Stimulated activated memory B cell treated with anti-CD40 and anti-IgM and Interleukin-4, amounts not matched to agents 10 μg/mL and 1 μg/mL and 100 μg/mL, for 72 hours (primary cell): ENCODE results near the gene OSBPL7.

Source experiments
- ATAC-seq: fragments of 150-1000 bp; cut with Tn5 transposase; 2 replicates; pipeline ENCODE4 v1.10.0; 2021
- H3K27ac Mint-ChIP-seq: one replicate; pipeline ENCODE4 v1.8.0; 2022; ENCODE audit warnings: mild to moderate bottlenecking, mixed read lengths
- H3K27me3 Mint-ChIP-seq: one replicate; pipeline ENCODE4 v1.8.0; 2022; ENCODE audit warnings: mixed read lengths
- H3K36me3 Mint-ChIP-seq: one replicate; pipeline ENCODE4 v1.8.0; 2022; ENCODE audit warnings: mixed read lengths
- H3K4me1 Mint-ChIP-seq: one replicate; pipeline ENCODE4 v1.8.0; 2022; ENCODE audit warnings: mixed read lengths
- H3K4me3 Mint-ChIP-seq: one replicate; pipeline ENCODE4 v1.8.0; 2022; ENCODE audit warnings: mild to moderate bottlenecking, moderate library complexity, mixed read lengths
- H3K9me3 Mint-ChIP-seq: one replicate; pipeline ENCODE4 v1.8.0; 2022; ENCODE audit warnings: mixed read lengths

Gene OSBPL7

DNA sequence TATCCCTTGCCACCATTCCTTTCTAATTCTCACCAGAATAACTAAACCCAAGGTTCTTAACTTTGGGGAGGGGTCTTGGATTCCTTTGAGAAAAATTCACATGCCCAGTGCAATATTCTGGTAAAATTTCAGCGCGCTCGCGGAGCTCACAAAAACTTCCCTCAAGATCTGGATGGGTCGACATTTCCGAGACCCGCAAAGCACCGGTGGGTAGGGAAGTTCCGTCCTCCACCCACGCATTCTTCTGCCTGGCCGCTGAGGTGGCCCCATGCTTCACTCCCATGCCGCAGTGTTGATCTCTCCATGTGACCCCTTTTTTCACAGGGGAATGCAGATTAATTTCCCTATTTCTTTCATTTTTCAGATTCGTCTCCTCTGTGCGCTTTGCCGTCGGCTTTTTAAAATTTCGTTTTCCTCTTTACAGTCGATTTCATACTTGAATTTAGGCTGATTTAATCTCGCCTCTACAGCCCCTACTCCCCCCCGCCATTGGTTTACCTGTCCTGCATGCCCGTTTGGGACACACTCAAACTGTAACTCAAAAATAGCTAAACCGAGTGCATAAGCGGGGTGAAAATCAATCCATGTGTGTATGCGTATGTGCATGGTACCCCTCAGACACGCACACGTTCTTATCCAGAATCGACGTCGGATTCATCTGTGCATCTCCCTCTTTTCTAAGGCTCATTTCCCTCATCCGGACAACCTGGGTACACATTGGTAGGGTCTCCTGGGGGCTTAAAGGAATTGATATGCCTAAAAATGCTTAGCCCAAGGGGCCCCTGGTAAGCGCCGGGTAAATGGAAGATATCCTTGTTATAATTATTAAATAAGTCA is 30.7 kb upstream of the OSBPL7 start:
- Mint-ChIP-seq H3K27me3 (peaks cover 88% of the 10 kb centered on the region), H3K27ac (no peak overlapping the region), H3K9me3 (no peaks in the 10 kb centered on the region), H3K4me3 (peak overlapping the region; percentile 61), H3K4me1 (peaks cover 21% of the 10 kb centered on the region), H3K36me3 (no peaks in the 10 kb centered on the region)
- no peak for ATAC-seq

DNA sequence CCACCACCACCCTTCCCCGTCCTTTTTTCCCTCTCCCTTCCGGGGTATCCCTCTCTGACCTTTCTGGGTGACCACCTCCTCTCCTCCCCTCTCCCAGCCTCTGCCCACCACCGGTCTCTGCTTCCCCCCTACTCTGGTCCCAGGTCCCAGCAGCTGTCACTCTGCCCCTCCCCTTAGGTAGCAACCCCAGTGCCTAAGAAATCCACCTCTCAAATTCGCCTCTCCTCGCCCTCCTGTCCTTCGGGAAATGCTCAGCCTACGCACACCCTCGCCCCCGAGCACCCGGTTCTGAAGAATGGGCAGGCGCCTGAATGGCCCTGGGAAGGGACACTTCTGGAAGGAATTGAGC is 30.1 kb upstream of the OSBPL7 start:
- Mint-ChIP-seq H3K4me3 (peak overlapping the region; percentile 61), H3K27ac (no peak overlapping the region), H3K27me3 (peaks cover 88% of the 10 kb centered on the region), H3K9me3 (no peaks in the 10 kb centered on the region), H3K36me3 (no peaks in the 10 kb centered on the region), H3K4me1 (peaks cover 26% of the 10 kb centered on the region)
- no peak for ATAC-seq

DNA sequence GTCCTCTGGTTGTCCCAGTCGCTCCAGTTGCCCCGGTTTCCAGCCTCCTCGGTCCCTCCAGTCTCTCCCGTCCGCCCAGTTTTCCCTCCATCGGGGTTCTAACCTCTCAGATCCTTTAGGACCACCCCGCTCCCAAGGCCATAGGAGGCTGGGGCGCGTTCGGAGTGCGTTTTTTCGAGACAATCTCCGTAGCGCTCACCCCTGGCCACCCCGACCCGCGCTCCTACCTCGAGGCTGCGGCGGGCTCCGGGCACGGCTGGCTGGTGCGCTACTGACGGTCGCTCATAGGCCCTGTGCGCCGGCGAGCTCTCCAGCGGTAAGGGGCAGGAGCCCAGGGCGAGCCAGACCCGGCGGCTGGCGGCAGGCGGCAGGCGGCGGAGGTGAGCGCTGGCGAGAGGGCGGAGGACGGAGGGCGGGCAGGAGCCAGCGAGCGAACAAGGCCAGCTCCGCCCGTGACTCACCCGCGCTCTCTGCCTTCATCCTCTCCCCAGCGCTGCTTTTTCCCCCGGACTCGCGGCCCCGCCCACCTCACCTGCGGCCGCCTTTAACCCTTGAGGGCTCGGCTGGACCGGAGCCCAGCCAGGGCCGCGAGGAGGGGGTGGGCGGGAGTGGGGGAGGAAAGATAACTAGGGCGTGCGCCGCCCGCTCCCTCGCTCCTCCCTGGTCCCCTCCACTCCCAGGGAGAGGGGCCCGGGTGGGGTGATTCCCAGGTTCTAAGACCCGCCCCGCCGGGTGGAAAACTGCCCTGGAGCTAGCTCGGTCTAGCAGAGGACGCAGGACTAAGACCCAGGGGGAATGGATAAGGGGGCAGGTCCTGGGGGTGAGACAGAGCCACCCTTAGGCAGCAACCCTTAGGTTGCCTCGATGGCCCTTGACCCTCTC is 29.3 kb upstream of the OSBPL7 start, which contains the start of gene SP6:
Gene SP6, minus strand, starts transcription at position 472 of the 882 bp plus-strand sequence. CDS start 2,734 bp downstream, outside the sequence.
- peak within 1 kb of the TSS; percentile 61 for H3K4me3 Mint-ChIP-seq
- no peaks in the 10 kb centered on the region for H3K9me3 Mint-ChIP-seq
- H3K4me1 Mint-ChIP-seq, result peaks cover 31% of the 10 kb centered on the region
- peaks cover 88% of the 10 kb centered on the region for H3K27me3 Mint-ChIP-seq
- peak; percentile 78 for ATAC-seq
- no peak within 1 kb of the TSS for H3K27ac Mint-ChIP-seq
- H3K36me3 Mint-ChIP-seq, result no peaks in the 10 kb centered on the region

DNA sequence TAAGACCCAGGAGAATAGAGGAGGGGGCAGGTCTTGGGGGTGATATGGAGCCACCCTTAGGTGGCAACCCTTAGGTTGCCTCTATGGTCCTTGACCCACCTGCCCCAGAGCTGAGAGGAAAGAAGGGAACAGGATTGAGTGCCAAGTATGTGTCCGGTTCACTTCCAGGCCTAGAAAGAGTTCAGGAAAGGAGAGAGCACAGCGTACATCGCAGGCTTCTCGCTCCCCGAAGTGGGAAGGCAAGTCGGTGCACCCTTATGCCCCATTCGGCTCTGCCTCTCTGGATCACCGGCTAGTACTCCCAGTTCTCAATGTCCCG is 28.7 kb upstream of the OSBPL7 start:
- H3K4me1 Mint-ChIP-seq, result peaks cover 31% of the 10 kb centered on the region
- peak overlapping the region; percentile 45 for H3K4me3 Mint-ChIP-seq
- no peaks in the 10 kb centered on the region for H3K36me3 Mint-ChIP-seq
- ATAC-seq, result no peak
- no peak overlapping the region for H3K27ac Mint-ChIP-seq
- H3K27me3 Mint-ChIP-seq, result peaks cover 88% of the 10 kb centered on the region
- H3K9me3 Mint-ChIP-seq, result no peaks in the 10 kb centered on the region

DNA sequence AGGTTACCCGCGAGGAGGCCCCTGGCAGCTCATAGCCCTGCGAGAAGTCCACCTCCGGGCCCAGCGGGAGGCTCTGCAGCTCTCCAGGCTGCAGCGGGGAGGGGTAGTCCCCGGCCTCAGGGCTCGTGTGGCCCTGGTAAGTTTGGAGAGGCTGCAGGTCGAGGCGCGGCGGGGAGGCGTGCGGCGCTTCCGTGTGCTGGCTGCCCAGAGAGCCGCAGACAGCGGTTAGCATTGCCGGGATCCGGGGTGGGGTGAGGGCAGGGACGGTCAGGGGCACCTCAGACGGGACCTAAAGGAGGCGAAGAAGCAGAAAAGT is 26.6 kb upstream of the OSBPL7 start:
- no peaks in the 10 kb centered on the region for H3K9me3 Mint-ChIP-seq
- H3K4me3 Mint-ChIP-seq, result no peak overlapping the region
- no peaks in the 10 kb centered on the region for H3K36me3 Mint-ChIP-seq
- H3K27me3 Mint-ChIP-seq, result peaks cover 86% of the 10 kb centered on the region
- H3K4me1 Mint-ChIP-seq, result peaks cover 32% of the 10 kb centered on the region
- ATAC-seq, result no peak
- no peak overlapping the region for H3K27ac Mint-ChIP-seq

DNA sequence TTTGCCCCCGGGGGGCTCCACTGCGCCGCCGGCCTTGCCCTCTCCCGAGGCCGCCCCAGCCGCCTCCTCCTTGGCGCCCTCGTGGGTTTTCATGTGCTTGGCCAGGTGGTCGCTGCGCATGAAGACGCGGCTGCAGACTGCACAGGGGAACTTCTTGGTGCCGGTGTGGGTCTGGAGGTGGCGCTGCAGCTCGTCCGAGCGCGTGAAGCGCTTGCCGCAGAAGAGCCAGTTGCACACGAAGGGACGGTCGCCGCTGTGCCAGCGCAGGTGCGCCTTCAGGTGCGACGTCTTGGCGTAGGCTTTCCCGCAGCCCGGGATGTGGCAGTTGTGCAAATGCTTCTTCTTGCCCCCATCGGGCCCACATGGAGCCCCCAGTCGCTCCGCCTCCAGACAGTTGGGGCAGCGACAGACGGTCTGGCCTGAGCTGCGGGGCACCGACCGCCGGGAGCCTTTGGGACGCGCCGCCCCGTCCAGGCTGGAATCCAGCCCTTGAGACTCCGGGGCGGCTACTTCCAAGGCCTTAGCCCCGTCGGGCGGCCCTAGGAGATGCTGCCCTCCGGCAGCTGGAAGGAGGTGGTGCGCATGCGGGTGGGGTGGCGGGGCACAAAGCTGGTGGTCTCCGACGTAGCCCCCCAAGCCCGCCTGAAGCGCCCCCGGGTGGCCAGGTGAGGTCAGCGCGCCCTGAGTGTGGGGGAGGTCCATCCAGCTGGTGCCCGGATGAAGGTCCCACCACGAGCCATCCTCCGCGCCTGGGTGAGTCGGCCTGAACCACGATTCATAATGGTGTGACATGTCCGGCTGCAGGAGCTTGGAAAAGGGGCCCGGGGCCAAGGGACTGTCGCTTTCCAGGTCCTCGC is 26.0 kb upstream of the OSBPL7 start:
- Mint-ChIP-seq H3K36me3 (no peaks in the 10 kb centered on the region), H3K4me3 (no peak overlapping the region), H3K27ac (no peak overlapping the region), H3K9me3 (no peaks in the 10 kb centered on the region), H3K4me1 (peaks cover 36% of the 10 kb centered on the region), H3K27me3 (peaks cover 80% of the 10 kb centered on the region)
- no peak for ATAC-seq

DNA sequence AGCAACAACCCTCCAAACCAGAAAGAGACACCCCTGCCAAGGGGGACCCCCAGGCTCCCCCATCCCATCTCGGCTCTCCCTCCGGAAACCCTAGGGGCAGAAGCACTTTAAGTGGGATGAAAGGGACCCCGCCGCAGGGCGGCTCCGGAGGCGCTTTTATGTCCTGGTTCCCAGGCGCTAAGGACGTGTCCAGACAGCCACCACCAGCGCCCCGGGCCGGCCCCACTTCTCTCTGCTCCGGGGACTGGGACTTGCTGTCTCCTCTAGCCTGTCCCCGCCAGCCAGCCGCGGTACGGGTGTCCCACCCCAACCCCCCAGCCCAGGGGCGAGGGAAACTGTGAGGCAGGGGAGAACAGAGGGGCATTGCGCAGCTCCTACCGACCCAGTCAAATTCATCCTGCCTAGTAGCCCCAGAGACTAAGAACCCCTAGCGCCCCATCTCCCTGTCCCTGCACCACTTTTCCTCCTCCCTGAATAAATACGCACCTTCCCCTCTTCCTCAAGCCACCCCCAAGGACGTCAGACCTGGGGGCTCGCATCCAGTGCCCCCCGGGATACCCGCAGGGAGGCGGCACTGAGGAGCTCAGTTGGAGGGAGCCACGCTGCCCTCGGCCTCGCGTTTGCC is 25.2 kb upstream of the OSBPL7 start:
- ATAC-seq, result no peak
- H3K4me1 Mint-ChIP-seq, result peaks cover 29% of the 10 kb centered on the region
- H3K27ac Mint-ChIP-seq, result no peak overlapping the region
- peaks cover 72% of the 10 kb centered on the region for H3K27me3 Mint-ChIP-seq
- H3K36me3 Mint-ChIP-seq, result no peaks in the 10 kb centered on the region
- H3K9me3 Mint-ChIP-seq, result no peaks in the 10 kb centered on the region
- H3K4me3 Mint-ChIP-seq, result no peak overlapping the region

DNA sequence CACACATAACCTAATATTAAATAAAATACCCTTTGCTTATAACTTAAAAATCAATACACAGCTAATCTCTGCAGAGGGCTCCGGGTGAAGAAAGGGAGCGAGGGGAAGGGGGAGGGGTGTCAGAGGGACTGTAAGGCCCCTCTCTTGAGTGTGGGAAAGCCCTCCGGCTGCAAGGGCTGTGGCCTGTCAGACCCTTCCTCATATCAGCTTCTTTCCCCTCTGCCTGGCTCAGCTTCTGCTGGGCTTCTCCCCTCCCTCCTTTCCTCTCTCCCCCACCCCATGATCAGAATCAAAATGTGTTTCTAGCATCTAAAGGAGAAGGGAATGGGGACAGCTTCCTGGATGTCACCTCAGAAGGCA is 24.1 kb upstream of the OSBPL7 start:
- Mint-ChIP-seq H3K4me3 (no peak overlapping the region), H3K27me3 (peaks cover 64% of the 10 kb centered on the region), H3K36me3 (no peaks in the 10 kb centered on the region), H3K4me1 (peaks cover 31% of the 10 kb centered on the region), H3K27ac (no peak overlapping the region), H3K9me3 (no peaks in the 10 kb centered on the region)
- ATAC-seq, result no peak

DNA sequence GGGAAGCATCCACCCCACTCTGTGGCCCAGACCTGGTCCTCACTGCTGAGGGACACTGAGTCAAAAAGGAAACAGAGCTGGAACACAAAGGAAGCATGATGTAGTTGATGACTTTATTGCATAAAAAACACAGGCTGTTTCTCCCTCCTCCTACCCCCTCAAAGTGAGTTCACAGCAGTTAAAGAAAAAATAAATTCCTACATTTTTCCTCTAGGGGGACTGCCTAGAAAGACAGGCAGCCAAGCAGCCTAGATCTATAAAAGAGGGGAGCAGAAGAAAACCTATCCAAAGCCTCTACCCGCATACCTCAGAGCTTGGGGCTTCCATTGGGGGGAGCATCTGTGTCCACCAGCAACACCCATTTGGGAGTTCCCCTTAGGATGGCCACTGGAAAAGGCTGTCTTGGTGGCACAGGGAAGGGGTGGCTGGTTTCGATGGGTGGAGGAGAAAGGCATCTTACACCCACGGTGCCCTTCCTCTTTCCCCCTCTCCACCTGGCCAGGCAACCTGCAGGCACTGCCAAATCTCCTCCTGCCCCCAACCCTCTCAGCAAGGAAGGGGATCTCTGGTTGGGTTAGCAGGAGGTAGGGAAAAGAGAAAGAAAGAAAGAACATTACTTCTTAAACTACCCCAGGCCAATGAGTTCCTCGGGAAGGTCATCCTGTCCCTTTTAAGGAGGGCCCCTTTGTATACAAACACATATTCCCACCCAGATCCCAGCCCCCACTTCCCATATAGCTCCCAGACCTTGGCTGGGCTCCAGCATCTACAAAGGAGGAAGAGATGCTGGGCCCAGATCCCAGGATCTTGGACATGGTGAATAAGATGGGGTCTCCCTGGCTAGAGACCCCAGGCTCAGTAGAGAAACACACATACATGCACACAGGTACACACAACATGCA is 23.5 kb upstream of the OSBPL7 start:
- Mint-ChIP-seq H3K9me3 (no peaks in the 10 kb centered on the region), H3K36me3 (no peaks in the 10 kb centered on the region), H3K4me3 (no peak overlapping the region), H3K4me1 (peaks cover 31% of the 10 kb centered on the region), H3K27ac (no peak overlapping the region), H3K27me3 (peaks cover 57% of the 10 kb centered on the region)
- ATAC-seq, result no peak

DNA sequence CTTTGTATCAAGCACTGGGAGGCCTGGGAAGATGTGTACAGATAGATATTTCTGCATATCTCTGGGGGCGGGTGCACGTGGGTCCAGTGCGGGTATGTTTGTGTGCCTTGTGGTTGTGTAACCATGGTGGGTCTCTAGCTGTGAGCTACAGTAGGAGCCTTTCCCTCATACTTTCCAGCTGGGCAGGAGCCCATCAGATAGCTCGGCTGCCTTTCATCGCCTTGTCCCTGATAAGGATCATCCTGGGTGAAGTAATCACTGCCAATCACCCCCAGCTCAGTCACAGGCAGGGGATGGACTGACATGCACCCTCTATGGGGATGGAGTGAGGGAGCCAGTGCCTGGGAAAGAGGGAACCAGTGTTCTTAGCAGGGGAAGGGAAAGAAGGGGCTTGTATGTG is 22.6 kb upstream of the OSBPL7 start:
- Mint-ChIP-seq H3K36me3 (no peaks in the 10 kb centered on the region), H3K4me1 (peaks cover 40% of the 10 kb centered on the region), H3K27ac (no peak overlapping the region), H3K27me3 (peaks cover 49% of the 10 kb centered on the region), H3K4me3 (no peak overlapping the region), H3K9me3 (no peaks in the 10 kb centered on the region)
- ATAC-seq, result no peak

DNA sequence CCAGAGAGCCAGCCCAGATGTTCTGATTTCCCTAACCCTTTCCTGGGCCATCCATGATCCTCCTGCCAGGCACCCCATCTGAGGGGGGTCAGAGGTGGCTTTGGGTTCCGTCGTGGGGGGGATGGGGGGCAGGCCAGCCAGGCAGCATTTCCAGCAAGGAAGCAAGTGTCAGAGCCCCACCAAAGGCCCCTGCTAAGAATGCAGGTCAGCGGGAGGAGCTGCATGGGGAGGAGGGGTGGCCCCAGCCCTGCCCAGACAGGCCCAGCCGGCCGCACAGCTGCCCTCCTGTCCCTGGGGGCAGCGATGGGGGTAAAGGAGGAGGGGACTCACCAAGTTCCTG is 21.8 kb upstream of the OSBPL7 start:
- no peak for ATAC-seq
- Mint-ChIP-seq H3K27ac (no peak overlapping the region), H3K27me3 (peaks cover 40% of the 10 kb centered on the region), H3K4me3 (no peak overlapping the region), H3K36me3 (peaks cover 3% of the 10 kb centered on the region), H3K4me1 (peaks cover 43% of the 10 kb centered on the region), H3K9me3 (no peaks in the 10 kb centered on the region)

DNA sequence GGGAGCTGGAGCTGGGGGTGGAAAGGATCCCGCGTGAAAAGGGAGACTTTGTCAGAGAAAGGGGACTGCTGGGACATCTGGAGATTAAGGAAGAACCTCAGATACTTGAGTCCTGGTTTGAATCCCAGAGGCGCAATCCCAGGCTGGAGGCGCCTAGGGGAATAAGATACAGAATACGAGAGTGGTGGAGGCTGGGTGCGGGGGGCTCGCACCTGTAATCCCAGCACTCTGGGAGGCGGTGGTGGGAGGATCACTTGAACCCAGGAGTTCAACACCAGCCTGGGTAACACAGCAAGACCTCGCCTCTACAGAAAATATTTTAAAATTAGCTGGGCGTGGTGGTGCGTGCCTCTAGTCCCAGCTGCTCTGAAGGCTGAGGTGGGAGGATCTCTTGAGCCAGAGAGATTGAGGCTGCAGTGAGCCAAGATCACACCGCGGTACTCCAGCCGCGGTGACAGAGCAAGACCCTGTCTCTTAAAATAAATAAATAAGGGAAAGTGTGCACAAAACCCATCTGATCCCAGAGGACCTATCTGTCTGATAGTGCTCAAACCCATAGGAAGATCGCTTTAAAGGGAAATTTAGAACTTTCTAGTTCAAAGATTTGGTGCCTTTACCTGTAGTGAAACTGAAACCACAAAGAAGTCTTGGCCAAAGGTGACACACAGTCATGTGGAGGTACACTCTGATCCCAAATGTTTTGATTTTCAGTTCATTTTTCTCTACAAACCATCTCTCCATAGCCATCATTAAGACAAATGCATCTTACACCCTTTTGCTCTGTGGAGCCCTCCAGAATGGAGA is 20.1 kb upstream of the OSBPL7 start:
- peaks cover 36% of the 10 kb centered on the region for H3K4me1 Mint-ChIP-seq
- H3K36me3 Mint-ChIP-seq, result peaks cover 17% of the 10 kb centered on the region
- H3K27me3 Mint-ChIP-seq, result peaks cover 29% of the 10 kb centered on the region
- no peak for ATAC-seq
- no peaks in the 10 kb centered on the region for H3K9me3 Mint-ChIP-seq
- H3K27ac Mint-ChIP-seq, result peak overlapping the region; percentile 91
- peak overlapping the region; percentile 97 for H3K4me3 Mint-ChIP-seq

DNA sequence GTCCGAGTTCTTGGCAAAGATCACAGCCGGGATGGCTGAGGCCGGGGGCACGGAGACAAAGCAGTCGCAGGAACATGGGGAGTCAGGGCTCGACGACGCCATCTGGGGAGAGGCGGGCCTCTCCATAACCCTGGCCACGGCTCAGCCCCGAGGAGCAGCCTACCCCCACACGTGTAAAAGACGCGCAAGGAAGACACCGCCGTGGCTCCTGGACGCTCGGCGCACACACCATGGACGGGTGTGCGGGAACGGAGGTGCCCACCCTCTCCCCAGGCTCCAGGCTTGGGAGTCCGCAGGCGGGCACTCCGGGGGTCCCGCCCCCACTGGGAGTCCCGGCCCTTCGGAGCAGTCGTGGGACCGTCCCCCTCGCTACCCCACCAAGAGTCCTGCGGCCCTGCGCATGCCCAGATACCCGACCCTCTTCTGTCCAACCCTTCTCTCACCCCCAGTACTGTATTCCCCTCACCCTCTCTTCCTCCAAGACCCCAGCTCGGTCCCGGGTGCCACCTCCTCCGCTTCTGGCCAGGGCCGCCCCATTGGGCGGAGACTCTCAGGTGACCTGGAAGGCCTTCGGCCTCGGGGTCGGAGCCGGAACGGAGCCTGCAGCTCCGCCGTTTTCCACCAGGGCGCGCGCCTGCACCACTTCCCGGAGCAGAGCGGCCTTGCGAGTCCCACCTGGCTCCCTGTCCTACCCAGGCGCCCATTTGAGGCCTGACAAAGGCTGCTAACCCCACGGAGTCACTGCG is 19.3 kb upstream of the OSBPL7 start, which contains the start of gene SCRN2:
Gene SCRN2, minus strand, starts transcription at position 532 of the 746 bp plus-strand sequence. Its CDS starts 430 bp downstream, at position 102.
- Mint-ChIP-seq H3K27me3 (peaks cover 21% of the 10 kb centered on the region), H3K9me3 (no peaks in the 10 kb centered on the region), H3K4me1 (peaks cover 33% of the 10 kb centered on the region), H3K36me3 (peaks cover 20% of the 10 kb centered on the region), H3K27ac (peak within 1 kb of the TSS; percentile 91), H3K4me3 (peak within 1 kb of the TSS; percentile 97)
- peak; percentile 93 for ATAC-seq
